Activated effector memory CD4-positive, alpha-beta T cell treated with Interleukin-2 at 50 U/mL for 16 hours (primary cell): ENCODE data around the gene IFI30.

Experiments used
- DNase-seq: peaks from one replicate; pipeline ENCODE4 v3.0.0-alpha.2; 2020

Gene IFI30

DNA sequence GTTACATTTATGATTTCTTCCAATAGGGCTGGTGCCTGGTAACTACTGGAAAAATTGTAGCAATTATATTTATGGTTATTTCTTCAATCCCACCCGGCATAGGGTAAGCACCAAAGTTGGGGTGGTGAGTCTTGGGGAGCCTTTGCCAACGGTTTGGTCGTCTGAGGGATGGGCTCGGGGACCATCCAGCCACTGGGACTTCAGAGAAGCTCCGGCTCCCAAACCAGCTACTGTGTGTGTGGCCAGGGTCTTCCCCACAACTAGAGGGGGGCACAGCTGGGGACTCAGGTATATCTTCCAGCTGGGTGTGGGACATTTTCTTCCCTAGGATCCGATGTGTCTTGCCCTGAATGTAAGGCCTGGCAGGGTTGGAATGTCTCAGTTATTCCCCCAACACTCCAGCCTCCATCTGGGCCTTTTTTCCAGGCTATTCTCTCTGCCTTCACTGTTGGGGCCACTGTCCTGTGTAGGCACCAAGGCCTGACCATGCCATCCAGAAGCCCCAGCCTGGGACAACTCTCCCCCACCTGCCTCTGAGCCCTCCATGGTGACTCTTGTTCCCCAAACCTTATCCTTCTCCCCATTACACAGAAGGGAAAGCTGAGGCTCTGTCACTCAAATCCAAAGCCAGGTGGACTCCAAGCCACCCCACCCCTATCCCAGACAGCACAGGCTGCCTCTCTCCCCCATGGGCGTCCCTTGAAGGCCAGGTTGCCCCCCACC is 1.1 kb upstream of the IFI30 start:
- no peak for DNase-seq

DNA sequence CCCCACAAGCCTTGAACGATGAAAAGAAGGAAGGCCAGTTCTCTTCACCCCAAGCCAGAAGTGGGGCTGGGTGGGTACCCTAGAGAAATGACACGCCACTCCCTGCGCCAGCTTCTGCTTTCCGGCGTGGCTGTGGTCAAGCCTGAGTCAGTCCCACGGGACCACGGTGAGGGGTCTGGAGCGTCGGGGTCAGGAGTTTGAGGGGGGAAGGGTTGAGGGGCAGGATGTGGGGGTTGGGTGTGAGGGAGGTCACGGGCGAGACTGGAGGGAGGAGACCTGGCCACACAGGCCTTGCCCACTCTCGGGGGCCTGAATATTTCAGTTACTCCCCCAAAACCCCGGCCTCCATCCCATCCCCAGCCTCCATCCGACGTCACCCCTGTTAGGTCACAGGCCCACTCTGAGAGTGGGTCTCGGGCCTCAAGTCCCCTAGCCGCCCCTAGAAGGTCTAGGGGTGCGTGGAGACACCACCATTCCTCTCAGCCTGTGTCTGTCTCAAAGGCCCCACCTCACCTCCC is 500 bp upstream of the IFI30 start:
- no peak for DNase-seq

DNA sequence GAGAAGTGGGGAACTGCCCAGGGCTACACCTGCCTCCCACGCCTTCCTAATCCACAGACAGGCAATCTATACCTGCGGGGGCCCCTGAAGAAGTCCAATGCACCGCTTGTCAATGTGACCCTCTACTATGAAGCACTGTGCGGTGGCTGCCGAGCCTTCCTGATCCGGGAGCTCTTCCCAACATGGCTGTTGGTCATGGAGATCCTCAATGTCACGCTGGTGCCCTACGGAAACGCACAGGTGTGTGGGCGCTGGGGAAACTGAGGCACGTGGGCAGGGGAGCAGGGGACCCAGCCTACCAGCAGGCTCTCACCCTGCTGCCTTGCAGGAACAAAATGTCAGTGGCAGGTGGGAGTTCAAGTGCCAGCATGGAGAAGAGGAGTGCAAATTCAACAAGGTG is 1.4 kb downstream of the IFI30 start:
- DNase-seq, result no peak

DNA sequence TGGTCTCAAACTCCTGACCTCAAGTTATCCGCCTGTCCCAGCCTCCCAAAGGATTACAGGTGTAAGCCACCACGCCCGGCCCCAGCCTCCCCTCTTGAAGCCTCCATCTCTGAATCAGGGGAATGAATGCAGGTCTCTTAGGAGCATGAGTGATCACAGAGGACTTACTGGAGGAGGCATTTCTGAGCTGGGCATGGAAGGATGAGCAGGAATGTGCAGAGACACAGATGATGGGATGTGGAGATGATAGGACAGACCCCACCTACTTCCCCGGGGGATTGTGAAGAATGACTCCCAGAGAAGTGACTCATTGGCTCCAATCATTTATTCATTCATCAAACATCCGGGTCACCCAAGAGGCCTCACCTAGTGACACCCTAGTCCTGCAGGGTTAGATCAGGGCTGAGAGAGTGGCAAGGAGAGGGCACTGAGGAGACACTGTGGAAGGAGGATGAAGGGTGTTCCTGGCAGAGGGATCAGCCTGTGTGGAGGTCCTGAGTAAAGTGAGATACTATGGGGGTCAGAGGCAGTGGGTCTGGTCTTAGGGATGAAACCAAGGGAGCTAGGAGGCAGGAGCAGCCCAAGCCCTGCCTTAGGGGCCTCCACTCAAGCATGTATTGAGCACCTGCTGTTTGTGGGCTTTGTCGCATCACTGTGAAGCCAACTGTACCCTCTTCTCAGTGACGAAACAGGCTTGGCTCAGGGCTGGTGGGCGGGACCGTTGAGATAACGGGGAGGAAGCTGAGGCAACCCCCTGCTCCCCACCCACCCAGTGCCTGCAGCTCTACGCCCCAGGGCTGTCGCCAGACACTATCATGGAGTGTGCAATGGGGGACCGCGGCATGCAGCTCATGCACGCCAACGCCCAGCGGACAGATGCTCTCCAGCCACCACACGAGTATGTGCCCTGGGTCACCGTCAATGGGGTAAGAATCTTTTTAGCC is 3.0 kb downstream of the IFI30 start:
- DNase-seq, result no peak

DNA sequence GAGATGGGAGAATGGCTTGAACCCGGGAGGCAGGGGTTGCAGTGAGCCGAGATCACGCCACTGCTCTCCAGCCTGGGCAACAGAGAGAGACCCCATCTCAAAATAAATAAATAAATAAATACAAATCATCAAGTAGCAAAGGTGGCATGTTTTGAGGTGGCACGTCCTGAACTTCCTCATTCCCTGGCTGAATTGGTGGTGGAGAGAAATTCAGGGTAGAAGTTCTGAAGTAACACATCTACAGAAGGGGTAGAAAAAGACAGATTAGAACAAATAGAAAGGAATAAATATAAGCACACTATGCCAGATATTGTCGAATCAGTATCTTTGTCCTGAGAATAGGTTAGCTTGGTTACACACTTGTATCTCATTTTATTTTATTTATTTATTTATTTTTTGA is 6.3 kb downstream of the IFI30 start:
- no peak for DNase-seq

DNA sequence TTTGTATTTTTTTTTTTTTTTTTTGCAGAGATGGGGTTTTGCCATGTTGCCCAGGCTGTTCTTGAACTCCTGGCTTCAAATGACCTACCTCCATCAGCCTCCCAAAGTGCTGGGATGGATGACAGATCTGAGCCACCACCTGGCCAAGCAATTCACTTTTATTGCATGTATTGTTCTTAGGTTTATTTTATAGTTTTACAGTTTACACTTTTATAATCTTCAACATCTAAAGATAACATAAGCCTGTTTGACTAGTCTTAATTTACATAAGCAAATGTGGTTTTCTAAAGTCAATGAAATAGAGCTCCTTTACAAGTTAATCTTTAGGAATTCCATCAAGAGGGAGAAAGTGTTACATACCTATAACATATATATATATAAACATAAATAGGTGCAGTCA is 9.9 kb downstream of the IFI30 start:
- DNase-seq, result no peak

DNA sequence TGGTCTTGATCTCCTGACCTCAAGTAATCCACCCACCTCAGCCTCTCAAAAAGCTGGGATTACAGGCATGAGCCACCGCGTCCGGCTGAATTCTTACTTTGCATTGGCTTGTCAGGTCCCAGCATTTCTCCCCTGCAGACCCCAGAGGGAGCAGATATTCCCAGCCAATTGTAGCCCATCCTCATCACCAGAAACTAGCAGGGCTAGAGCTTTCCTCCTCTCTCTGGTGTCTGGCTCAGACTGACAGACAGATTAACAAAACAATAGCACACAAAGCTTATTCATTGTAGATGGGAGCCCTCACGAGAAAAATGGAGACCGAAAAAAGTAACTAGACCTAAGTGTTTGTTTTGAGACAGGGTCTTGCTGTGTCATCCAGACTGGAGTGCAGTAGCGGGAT is 11.9 kb downstream of the IFI30 start:
- no peak for DNase-seq

DNA sequence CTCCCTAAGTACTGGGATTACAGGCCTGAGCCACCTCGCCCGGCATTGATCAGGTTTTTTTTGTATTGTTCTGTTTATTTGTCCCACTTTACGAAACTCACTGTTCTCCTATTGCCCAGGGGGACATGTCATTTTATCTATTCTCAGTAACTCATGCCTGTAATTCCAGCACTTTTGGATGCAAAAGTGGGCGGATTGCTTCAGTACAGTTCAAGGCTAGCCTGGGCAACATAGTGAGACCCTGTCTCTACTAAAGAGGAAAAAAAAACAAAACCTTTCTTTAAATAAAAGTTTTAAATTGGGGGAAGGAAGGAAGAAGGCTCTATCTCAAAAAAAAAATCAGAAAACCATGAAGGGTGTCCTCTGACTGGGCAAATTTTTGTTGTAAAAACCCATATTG is 16.7 kb downstream of the IFI30 start:
- DNase-seq, result no peak

DNA sequence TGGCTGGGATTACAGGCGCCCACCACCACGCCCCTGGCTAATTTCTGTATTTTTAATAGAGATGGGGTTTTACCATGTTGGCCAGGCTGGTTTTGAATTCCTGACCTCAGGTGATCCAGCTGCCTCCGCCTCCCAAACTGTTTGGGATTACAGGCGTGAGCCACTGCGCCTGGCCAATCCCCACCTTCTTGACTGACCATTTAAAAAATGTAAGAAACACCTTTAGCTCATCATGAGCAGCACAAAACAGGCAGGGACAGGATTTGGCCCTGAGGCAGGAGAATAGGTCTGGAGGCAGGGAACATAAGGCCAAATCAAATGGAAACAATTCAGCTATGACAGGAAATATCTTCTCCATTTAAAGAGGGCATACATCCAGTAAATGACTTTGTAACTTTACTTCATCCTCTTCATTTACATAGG is 18.0 kb downstream of the IFI30 start:
- no peak for DNase-seq

DNA sequence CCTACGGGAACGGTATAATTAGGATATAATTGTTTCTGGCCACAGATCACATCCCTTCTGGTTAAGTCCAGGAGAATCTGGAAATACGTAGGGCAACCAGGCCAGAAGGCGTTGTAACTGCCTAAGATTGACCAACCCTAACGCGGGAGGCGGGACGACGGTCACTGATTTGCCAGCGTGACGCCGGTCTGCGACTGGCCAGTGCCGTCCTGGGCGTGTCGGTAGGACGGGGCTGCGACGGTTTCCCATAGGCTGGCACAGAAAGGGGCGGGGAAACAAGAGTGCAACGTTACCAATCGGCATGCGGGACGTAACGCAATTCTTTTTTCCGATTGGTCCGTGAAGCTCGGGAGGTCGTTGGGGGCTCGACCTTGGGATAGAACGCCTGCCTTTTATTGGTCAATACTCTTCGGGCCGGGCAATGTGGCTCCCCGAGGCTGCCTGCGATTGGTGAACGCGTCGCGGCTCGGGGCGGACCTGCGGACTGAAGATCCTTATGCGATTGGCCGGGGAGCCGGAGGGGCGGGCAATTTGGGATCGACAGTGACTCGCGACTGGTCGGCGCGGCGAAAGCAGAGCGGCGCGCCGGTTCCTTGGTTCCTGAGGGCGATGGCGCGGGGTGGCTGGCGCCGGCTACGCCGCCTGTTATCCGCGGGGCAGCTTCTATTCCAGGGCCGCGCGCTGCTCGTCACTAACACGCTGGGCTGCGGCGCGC is 19.2 kb downstream of the IFI30 start, which contains the start of gene MPV17L2:
TSS of gene MPV17L2 (plus strand) at position 546 of the 715 bp plus-strand sequence. CDS start at position 610, 64 bp downstream.
- DNase-seq, result peak; percentile 97

DNA sequence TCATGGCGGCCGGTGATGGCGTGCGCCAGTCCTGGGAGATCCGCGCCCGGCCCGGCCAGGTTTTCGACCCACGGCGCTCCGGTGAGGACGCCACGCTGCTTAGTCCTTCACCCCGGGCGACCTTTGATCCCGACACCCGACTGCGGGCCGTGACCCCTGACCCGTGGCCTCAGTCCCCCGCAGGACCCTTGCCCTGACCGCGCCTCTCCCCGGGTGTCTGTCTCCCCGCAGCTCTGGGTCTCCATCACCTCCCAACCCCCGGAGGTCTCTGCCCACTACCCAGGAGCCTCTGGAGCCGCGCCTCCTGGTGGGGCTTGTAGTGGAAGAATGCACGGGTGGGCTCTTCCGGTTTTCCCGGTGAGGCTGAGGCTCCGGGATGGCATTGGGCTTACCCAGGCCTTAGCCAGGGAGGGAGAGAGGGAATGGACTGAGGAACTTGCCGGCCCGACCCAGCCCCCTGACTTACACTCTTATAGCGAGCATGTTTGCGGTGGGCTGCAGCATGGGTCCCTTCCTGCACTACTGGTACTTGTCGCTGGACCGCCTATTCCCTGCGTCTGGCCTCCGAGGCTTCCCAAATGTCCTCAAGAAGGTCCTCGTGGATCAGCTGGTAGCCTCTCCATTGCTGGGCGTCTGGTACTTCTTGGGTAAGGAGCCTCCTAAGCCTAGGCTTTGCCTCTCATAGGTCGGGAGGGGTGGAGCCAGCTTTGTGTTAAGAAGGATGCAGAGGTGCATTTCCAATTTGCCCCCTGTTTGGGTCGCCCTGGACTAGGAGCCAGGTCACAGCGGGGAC is 20.0 kb downstream of the IFI30 start:
- DNase-seq, result no peak

DNA sequence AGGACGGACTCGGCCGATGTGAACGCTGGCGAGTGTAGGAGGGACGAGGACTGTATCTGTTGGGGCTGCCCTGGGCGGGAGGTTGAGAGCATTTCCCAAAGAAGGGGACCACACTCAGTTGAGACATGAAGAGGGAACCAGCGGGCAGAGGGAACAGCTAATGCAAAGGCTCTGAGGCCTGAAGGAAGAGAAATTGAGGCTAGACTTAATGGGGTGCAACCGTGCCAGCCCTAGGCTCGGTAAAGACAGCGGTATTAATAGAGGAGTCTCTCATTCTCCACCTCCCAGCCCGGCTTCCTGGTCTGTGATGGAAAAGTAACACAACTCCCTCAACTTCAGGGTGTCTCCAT is 20.5 kb downstream of the IFI30 start:
- DNase-seq, result no peak

DNA sequence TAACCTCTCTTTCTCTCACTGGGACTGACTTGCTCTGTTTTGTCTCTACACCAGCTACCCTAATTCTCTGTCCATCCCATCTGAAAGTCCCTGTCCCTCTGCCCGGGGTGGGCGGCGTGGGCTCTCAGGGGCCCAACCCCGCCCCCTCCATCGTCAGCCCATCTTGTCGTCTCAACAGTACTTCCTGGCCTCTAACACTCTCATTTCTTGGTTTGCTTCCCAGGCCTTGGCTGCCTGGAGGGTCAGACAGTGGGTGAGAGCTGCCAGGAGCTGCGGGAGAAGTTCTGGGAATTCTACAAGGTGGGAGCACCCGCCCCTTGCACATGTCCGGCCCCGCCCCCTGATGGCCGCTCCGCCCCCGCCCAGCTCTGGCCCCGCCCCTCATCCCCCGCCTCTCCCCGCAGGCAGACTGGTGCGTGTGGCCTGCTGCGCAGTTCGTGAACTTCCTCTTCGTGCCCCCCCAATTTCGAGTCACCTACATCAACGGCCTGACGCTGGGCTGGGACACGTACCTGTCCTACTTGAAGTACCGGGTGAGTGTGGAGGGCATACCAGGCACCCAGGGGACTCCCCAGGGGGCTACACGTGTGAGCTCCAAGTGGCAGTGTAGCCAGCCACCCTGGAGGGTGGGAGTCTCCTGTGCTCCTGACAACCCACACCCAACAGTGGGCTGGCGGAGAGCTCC is 21.1 kb downstream of the IFI30 start:
- no peak for DNase-seq

DNA sequence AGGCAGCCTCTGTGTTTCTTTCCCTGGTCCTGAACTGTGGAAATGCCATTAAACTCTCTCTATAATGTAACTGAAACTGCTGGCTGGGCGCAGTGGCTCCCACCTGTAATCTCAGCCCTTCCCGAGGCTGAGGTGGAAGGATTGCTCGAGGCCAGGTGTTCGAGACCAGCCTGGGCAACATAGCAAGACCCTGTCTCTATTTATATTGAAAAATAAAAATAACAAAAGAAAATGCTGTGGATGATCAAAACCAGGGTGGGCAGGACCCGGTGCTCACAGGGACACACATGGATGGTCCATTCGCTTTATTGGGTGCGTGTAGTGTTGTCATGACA is 22.9 kb downstream of the IFI30 start:
- no peak for DNase-seq

DNA sequence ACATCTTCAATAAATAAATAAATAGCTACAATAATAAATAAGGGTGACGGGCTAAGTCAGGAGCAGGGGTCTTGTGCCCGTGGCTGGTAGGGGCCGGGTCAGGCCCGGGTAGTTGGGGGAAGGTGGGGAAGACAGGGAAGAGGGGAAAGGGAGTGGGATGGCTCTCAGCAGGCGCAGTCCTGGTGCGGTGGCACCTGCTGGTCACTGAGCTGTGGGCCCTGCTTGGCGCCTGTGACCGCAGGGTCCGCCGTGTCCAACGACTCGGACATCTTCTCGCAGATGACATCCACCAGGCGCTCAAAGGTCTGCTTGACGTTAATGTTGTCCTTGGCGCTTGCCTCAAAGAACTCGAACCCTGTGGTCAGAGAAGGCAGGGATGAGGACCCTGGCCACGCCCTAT is 23.7 kb downstream of the IFI30 start:
- DNase-seq, result no peak

DNA sequence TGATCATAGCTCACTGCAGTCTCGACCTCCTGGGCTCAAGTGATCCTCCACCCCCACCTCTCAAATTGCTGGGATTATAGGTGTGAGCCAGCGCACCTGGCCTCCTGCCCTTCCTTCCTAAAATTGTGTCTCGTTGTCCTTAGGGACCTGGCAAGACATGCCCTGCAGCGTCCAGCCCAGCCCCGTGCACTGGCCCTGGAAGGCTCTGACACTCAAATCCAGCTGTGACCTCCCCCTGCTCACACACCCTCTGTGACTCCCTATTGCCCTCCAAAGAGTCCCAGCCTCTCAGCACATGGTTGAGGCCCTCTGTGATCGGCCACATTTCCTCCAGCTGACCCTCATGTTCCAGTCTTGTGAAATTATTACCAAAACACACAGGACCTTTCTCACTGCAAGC is 24.3 kb downstream of the IFI30 start:
- DNase-seq, result no peak

DNA sequence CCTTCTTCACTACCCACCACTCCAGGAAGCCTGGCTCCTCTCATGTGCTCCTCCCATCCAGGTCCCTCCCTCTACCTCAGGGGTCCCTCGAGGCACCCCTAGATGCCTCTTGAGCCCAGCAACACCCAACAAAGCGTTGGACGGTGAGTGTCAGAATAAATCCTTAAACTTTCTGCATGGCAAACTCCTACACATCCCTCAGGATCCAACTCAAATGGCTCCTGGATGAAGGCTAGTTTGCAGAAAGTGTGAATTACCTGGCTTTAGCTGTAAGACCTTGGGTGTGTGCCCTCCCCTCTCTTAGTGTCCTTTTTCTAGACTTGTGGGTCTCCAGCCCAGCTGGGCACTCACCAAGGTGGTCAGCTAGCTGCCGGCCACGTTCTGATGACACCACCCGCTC is 24.8 kb downstream of the IFI30 start:
- no peak for DNase-seq

DNA sequence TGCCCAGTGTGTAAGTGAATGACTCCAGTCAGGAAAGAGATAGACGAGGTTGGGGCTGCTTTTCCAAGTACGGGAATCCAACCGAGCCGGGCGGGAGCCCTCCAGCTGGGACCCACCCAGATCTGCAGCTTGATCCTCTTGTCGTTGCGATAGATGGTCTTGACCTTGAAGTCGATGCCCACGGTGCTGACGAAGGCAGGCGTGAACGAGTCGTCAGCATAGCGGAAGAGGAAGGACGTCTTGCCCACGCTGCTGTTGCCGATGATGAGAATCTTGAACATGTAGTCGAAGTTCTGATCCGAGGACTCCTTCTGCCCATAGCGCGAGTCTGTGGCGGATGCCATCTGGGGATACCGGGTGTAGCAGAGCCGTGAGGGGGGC is 28.8 kb downstream of the IFI30 start:
- DNase-seq, result no peak

DNA sequence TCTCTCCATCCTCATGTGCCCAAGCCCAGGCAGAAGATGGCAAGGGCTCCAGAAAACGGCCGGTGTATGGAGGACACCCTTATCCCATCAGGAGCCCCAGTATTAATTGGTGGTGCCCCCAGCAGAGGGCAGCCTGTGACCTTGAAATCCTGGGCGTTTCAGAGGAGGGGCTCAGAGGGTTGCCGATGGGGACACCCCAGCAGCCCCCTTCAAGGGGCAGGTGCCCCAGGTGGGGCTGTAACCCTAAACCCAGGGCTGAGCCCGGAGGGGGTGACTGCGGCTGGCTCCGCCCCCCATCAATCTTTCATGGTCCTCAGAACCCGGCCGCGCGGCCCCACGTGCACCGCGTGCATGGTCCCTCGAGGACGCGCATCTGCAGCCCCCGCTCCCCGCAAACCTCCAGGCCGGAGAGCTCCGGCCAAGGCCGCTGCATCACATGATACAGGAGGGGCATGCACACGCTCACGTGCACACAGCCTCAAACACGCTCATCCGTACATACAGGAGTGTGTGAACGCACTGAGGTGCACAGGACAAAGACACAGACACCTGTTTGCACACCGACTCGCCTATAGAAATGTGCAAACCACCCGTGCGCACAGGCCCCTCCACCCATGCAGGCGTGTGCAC is 29.3 kb downstream of the IFI30 start:
- no peak for DNase-seq

DNA sequence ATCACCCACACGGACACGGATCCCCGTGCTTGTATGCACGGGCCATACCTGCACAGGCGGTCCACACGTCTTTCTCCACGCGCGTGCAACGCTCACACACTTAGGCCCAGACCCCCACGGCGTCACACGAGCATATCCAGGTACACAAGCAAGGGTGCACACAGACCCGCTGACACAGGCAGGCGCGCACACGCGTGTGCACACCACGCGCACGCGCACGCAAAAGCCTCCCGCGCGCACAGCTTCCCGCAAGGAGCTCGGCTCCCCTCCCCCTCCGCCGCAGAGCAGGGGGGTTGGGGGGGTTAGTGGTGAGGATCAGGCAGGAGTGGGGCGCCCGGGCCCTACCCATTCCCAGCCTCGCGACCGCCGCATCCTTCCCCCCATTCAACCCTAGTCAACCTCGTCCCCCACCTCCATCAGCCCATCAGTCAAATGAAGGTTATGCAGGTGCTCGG is 29.8 kb downstream of the IFI30 start:
- no peak for DNase-seq

DNA sequence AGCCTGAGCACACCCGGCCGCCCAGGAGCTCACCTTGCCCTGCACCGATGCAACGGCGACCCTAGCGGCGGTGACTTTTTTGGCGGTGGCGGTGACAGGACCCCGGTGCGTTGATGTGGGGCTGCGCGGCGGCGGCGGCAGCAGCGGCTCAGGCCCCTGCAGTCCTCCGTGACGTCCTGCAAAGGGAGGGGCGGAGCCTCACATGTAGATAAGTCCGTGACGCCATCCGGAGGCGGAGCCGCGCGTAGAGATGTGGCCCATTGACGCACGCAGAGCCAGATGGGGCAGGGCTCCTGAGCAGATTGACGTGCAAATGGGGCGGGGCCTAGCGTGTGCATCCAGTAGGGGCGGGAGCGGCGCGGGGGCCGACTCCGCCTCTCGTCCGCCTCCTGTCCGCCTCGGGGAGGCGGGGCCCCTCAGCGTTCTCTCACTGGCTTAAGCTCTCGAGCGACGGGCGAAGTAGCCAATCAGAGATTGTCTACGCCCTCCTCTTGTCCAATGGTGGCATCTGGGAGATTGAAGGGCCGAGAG is 30.3 kb downstream of the IFI30 start, which contains the start of gene RAB3A:
TSS of gene RAB3A (minus strand) at position 180 of the 531 bp plus-strand sequence. CDS start 1,302 bp downstream, outside the sequence.
- DNase-seq, result peak; percentile 99
